SK-N-SH (cell line): Measurements from ENCODE around the gene ACOT9. TPM values are rescaled to one million over a fixed set of nuclear protein-coding genes. Genes with fewer than 3 reads are reported as not detected.

Experiments used
- CTCF ChIA-PET: fragments of 300-600, 350-600 bp; formaldehyde crosslinking; extraction: SDS; loops from one replicate; lab custom pipeline; 2021; lab: Yijun Ruan, JAX
- POLR2A ChIA-PET: fragments of 350-600 bp; sonication (Branson Sonifier 250); formaldehyde crosslinking; extraction: SDS; loops from one replicate; lab custom pipeline; 2020; ENCODE audit warnings: antibody characterized with exemption, inconsistent platforms; lab: Yijun Ruan, JAX
- DNase-seq: peaks from one replicate; pipeline ENCODE4 v3.0.0; 2012
- H2AFZ ChIP-seq: fragments of 200-600 bp; sonication (generic); 2 replicates; pipeline ENCODE4 v1.8.1; 2016; ENCODE audit warnings: antibody characterized with exemption, mild to moderate bottlenecking, low read depth
- H3F3A ChIP-seq: fragments of 200-600 bp; sonication (generic); replicated peaks from 2 replicates; pipeline ENCODE3; 2016; ENCODE audit warnings: antibody characterized with exemption, mild to moderate bottlenecking; ENCODE audit not compliant: insufficient read depth
- H3K27ac ChIP-seq, 2 experiments: fragments of 200-500 bp in 1 of 2; fragments of 200-600 bp in 1 of 2; sonication (Bioruptor generic) in 1 of 2; sonication (generic), shearing (Covaris generic) in 1 of 2; 2 replicates each; pipeline versions ENCODE4 v1.5.1 to v1.6.1; 2014 to 2016; ENCODE audit warnings: low read depth in 2 of 2, inconsistent platforms in 1 of 2, low read length in 1 of 2, mild to moderate bottlenecking in 1 of 2, mixed read lengths in 1 of 2
- H3K27me3 ChIP-seq: fragments of 200-600 bp; sonication (generic), shearing (Covaris generic); 2 replicates; pipeline ENCODE4 v1.6.1; 2016; ENCODE audit warnings: mixed run types; ENCODE audit not compliant: insufficient read depth
- H3K36me3 ChIP-seq, 2 experiments: fragments of 200-500 bp in 1 of 2; fragments of 200-600 bp in 1 of 2; sonication (Bioruptor generic) in 1 of 2; sonication (generic) in 1 of 2; replicated peaks in 1 of 2; 2 replicates each; pipeline versions ENCODE3 to v1.5.1; 2014 to 2016; ENCODE audit warnings: low read length in 1 of 2, mild to moderate bottlenecking in 1 of 2; ENCODE audit not compliant: insufficient read depth in 2 of 2, control insufficient read depth in 1 of 2
- H3K4me1 ChIP-seq, 2 experiments: fragments of 200-500 bp in 1 of 2; fragments of 200-600 bp in 1 of 2; sonication (Bioruptor generic) in 1 of 2; sonication (generic), shearing (Covaris generic) in 1 of 2; 2 replicates each; pipeline versions ENCODE4 v1.5.1 to v1.6.1; 2014 to 2016; ENCODE audit warnings: low read depth in 1 of 2, low read length in 1 of 2, mixed run types in 1 of 2; ENCODE audit not compliant: insufficient read depth in 2 of 2, control insufficient read depth in 1 of 2
- H3K4me2 ChIP-seq: fragments of 200-600 bp; sonication (generic), shearing (Covaris generic); 2 replicates; pipeline ENCODE4 v1.6.1; 2017; ENCODE audit warnings: mixed run types
- H3K4me3 ChIP-seq, 2 experiments: fragments of 200-500 bp in 1 of 2; fragments of 200-600 bp in 1 of 2; sonication (Bioruptor generic) in 1 of 2; sonication (generic), shearing (Covaris generic) in 1 of 2; 2 replicates each; pipeline versions ENCODE4 v1.5.1 to v1.8.1; 2014 to 2016; ENCODE audit warnings: low read depth in 2 of 2, inconsistent platforms in 1 of 2, low read length in 1 of 2, mild to moderate bottlenecking in 1 of 2, mixed read lengths in 1 of 2, moderate library complexity in 1 of 2
- H3K79me2 ChIP-seq: fragments of 200-600 bp; sonication (generic); 2 replicates; pipeline ENCODE4 v1.8.1; 2017; ENCODE audit warnings: mild to moderate bottlenecking; ENCODE audit not compliant: insufficient read depth
- H3K9ac ChIP-seq: fragments of 200-600 bp; sonication (generic); 2 replicates; pipeline ENCODE4 v1.6.1; 2017; ENCODE audit warnings: mixed run types
- H3K9me2 ChIP-seq: fragments of 200-600 bp; sonication (generic); 2 replicates; pipeline ENCODE4 v1.6.1; 2017; ENCODE audit warnings: mixed run types
- H3K9me3 ChIP-seq: fragments of 200-600 bp; sonication (generic); 2 replicates; pipeline ENCODE4 v1.6.1; 2017; ENCODE audit warnings: mixed run types, mild to moderate bottlenecking, moderate library complexity
- H4K20me1 ChIP-seq: fragments of 200-600 bp; sonication (generic); 2 replicates; pipeline ENCODE4 v1.6.1; 2017; ENCODE audit warnings: mild to moderate bottlenecking, mixed run types; ENCODE audit not compliant: insufficient read depth
- EZH2phosphoT487 ChIP-seq: fragments of 200-600 bp; sonication (generic); IDR thresholded peaks from 2 replicates; pipeline ENCODE4 v1.6.1; 2017; ENCODE audit warnings: low read depth, mixed run types, mild to moderate bottlenecking, antibody characterized with exemption, moderate library complexity, borderline replicate concordance
- FOSL2 ChIP-seq: IDR thresholded peaks from 2 replicates; pipeline ENCODE4 v1.4.0; 2012; ENCODE audit warnings: low read depth, mild to moderate bottlenecking, moderate library complexity, borderline replicate concordance
- FOXM1 ChIP-seq: IDR thresholded peaks from 2 replicates; pipeline ENCODE4 v1.4.0; 2012; ENCODE audit warnings: low read depth, mild to moderate bottlenecking
- GABPA ChIP-seq: IDR thresholded peaks from 2 replicates; pipeline ENCODE4 v1.4.0; 2012; ENCODE audit warnings: low read depth, mild to moderate bottlenecking
- GATA2 ChIP-seq: sonication (generic); formaldehyde crosslinking; IDR thresholded peaks from 2 replicates; pipeline ENCODE4 v1.5.0; 2020; ENCODE audit warnings: mild to moderate bottlenecking, missing genetic modification reagents
- JUND ChIP-seq: IDR thresholded peaks from 2 replicates; pipeline ENCODE4 v1.4.0; 2012
- MAX ChIP-seq: IDR thresholded peaks from 2 replicates; pipeline ENCODE4 v1.4.0; 2012; ENCODE audit warnings: low read depth
- MEF2A ChIP-seq: IDR thresholded peaks from 2 replicates; pipeline ENCODE4 v1.4.0; 2012; ENCODE audit warnings: low read depth, borderline replicate concordance
- POLR2AphosphoS5 ChIP-seq: IDR thresholded peaks from 2 replicates; pipeline ENCODE4 v1.6.1; 2012; ENCODE audit warnings: low read depth, low read length
- RAD21 ChIP-seq: IDR thresholded peaks from 2 replicates; pipeline ENCODE4 v1.6.1; 2012; ENCODE audit warnings: mild to moderate bottlenecking, low read length
- SMC3 ChIP-seq: IDR thresholded peaks from 2 replicates; pipeline ENCODE4 v1.6.1; 2012; ENCODE audit warnings: low read depth, low read length, improper control_type of control experiment
- TAF1 ChIP-seq: IDR thresholded peaks from 2 replicates; pipeline ENCODE4 v1.6.1; 2012; ENCODE audit warnings: low read depth, mild to moderate bottlenecking, low read length, moderate library complexity, borderline replicate concordance
- TCF12 ChIP-seq: IDR thresholded peaks from 2 replicates; pipeline ENCODE4 v1.4.0; 2012
- USF2 ChIP-seq: fragments of 150-350 bp; IDR thresholded peaks from 2 replicates; pipeline ENCODE4 v1.6.1; 2017; ENCODE audit warnings: antibody characterized with exemption, low read length, low read depth, borderline replicate concordance
- WGBS: methylation state at CpG from one replicate; pipeline ENCODE4 v1.1.6; 2017; ENCODE audit warnings: low lambda C conversion rate; 5-methylcytosine and 5-hydroxymethylcytosine counted together
- polyA plus RNA-seq, 3 experiments: library from polyadenylated mRNA; depleted of rRNA; stranded (reverse); fragments of >200 nt; gene quantifications; 2 replicates each; pipeline ENCODE4 v1.2.3, GENCODE V29; 2012
- TF ChIP-seq, protein P1 (sequence below): fragments of 200-600 bp; sonication (generic); IDR thresholded peaks from 2 replicates; pipeline ENCODE4 v1.6.1; 2017; ENCODE audit warnings: antibody characterized with exemption, mild to moderate bottlenecking, moderate library complexity
- TF ChIP-seq, protein P2 (sequence below): IDR thresholded peaks from 2 replicates; pipeline ENCODE4; 2012
- TF ChIP-seq, protein P3 (sequence below): IDR thresholded peaks from 2 replicates; pipeline ENCODE4 v1.4.0; 2012; ENCODE audit warnings: low read depth, borderline replicate concordance

The ACOT9 gene
- polyA plus RNA-seq, 1 of the 3 experiments (the other 2 are of a cell fraction), result 23.7 TPM

DNA sequence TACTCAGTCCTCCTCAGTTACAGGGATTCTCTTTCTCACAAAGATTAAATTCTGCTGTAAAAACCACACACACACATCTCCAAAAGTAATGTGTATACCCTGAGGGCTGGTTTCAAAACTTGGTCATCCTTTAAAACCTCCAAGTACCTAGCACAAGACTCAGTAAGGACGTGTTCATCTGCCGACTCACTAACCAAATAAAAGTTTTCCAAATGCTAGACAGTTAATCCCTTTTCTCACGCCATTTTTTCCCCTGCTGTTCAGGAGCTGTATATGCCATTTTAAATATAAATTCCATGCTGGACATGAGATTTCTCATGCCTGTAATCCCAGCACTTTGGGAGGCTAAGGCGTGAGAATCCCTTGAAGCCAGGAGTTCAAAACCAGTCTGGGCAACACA, 35.9 kb upstream of the ACOT9 start:
- no peak overlapping the region for H3K27ac ChIP-seq
- no peak overlapping the region for H3K4me2 ChIP-seq
- no peaks in the 10 kb centered on the region; a peak in 2 of 4 replicates for H3K4me1 ChIP-seq
- ChIA-PET CTCF (interaction anchor here (0.6 to 5.9 kb wide), 2 partner anchors 123 to 332 kb away, joined by 3 to 63 read pairs; no protein-coding TSS in a partner anchor), POLR2A (no interaction called here)
- H2AFZ ChIP-seq, result no peak overlapping the region
- H4K20me1 ChIP-seq, result no peaks in the 10 kb centered on the region
- 46% methylated on average over 4 of the region's 4 CpGs for WGBS
- H3K9me2 ChIP-seq, result no peaks in the 10 kb centered on the region
- no peak overlapping the region for H3K9ac ChIP-seq
- no peak for DNase-seq
- no peaks in the 10 kb centered on the region for H3K36me3 ChIP-seq
- no peaks in the 10 kb centered on the region; the same call in 1 of the 2 replicates for H3K27me3 ChIP-seq
- peaks cover 4% of the 10 kb centered on the region; the same call in 1 of the 2 replicates for H3K79me2 ChIP-seq
- no peak for TF ChIP-seq FOXM1
- no peak for TF ChIP-seq GABPA
- no peak for TF ChIP-seq RAD21
- TF ChIP-seq FOSL2, result no peak
- TF ChIP-seq SMC3, result no peak
- no peak for TF ChIP-seq TCF12
- no peaks in the 10 kb centered on the region for H3K9me3 ChIP-seq
- H3F3A ChIP-seq, result peaks cover 17% of the 10 kb centered on the region
- H3K4me3 ChIP-seq, result no peak overlapping the region

DNA sequence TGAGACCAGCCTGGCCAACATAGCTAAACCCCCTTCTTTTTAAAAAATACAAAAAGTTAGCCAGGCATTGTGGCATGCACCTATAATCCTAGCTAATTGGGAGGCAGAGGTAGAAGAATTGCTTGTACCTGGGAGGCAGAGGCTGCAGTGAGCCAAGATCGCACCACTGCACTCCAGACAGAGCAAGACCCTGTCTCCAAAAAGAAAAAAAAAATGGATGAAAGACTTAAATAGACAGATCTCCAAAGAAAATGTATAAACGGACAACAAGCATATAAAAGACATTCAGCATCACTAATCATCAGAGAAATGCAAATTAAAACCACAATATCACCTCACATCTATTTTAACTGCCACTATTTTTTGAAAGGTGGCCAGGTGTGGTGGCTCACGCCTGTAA, 33.3 kb upstream of the ACOT9 start:
- no peaks in the 10 kb centered on the region for H3K9me2 ChIP-seq
- no peaks in the 10 kb centered on the region; the same call in 1 of the 2 replicates for H3K27me3 ChIP-seq
- H3F3A ChIP-seq, result peaks cover 5% of the 10 kb centered on the region
- H3K9ac ChIP-seq, result no peak overlapping the region
- H3K9me3 ChIP-seq, result no peaks in the 10 kb centered on the region
- TF ChIP-seq GATA2 (CRISPR knock-in tag) (no peak), EZH2phosphoT487 (no peak), RAD21 (no peak), USF2 (no peak), MEF2A (no peak), POLR2AphosphoS5 (no peak), MAX (no peak), JUND (no peak), TAF1 (no peak), FOXM1 (no peak)
- TF ChIP-seq, protein P1, sequence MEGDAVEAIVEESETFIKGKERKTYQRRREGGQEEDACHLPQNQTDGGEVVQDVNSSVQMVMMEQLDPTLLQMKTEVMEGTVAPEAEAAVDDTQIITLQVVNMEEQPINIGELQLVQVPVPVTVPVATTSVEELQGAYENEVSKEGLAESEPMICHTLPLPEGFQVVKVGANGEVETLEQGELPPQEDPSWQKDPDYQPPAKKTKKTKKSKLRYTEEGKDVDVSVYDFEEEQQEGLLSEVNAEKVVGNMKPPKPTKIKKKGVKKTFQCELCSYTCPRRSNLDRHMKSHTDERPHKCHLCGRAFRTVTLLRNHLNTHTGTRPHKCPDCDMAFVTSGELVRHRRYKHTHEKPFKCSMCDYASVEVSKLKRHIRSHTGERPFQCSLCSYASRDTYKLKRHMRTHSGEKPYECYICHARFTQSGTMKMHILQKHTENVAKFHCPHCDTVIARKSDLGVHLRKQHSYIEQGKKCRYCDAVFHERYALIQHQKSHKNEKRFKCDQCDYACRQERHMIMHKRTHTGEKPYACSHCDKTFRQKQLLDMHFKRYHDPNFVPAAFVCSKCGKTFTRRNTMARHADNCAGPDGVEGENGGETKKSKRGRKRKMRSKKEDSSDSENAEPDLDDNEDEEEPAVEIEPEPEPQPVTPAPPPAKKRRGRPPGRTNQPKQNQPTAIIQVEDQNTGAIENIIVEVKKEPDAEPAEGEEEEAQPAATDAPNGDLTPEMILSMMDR, result no peak
- TF ChIP-seq, protein P2, sequence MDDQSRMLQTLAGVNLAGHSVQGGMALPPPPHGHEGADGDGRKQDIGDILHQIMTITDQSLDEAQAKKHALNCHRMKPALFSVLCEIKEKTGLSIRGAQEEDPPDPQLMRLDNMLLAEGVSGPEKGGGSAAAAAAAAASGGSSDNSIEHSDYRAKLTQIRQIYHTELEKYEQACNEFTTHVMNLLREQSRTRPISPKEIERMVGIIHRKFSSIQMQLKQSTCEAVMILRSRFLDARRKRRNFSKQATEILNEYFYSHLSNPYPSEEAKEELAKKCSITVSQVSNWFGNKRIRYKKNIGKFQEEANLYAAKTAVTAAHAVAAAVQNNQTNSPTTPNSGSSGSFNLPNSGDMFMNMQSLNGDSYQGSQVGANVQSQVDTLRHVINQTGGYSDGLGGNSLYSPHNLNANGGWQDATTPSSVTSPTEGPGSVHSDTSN, result no peak
- TF ChIP-seq, protein P3, sequence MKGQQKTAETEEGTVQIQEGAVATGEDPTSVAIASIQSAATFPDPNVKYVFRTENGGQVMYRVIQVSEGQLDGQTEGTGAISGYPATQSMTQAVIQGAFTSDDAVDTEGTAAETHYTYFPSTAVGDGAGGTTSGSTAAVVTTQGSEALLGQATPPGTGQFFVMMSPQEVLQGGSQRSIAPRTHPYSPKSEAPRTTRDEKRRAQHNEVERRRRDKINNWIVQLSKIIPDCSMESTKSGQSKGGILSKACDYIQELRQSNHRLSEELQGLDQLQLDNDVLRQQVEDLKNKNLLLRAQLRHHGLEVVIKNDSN, result no peak
- no peaks in the 10 kb centered on the region for H4K20me1 ChIP-seq
- H3K4me1 ChIP-seq, result no peaks in the 10 kb centered on the region
- no peaks in the 10 kb centered on the region for H3K79me2 ChIP-seq
- H2AFZ ChIP-seq, result no peak overlapping the region
- 55% methylated on average over 3 of the region's 3 CpGs for WGBS
- no peak overlapping the region for H3K4me2 ChIP-seq
- no peaks in the 10 kb centered on the region for H3K36me3 ChIP-seq
- ChIA-PET POLR2A (no interaction called here), CTCF (interaction anchor here (3.0 kb wide), 1 partner anchor 126 kb away, joined by 13 read pairs; no protein-coding TSS in a partner anchor)
- no peak overlapping the region for H3K27ac ChIP-seq
- no peak overlapping the region for H3K4me3 ChIP-seq
- no peak for DNase-seq
